Panc1 (cell line): Measurements from ENCODE around the gene CDC42BPA. TPM values are rescaled to one million over a fixed set of nuclear protein-coding genes. Genes with fewer than 3 reads are reported as not detected.

Experiments used
- ATAC-seq: fragments of 200-7000 bp; cut with Tn5 transposase; 2 replicates; pipeline ENCODE4 v1.9.1; 2020; ENCODE audit warnings: mild to moderate bottlenecking, moderate library complexity
- BruUV-seq: library from RNA; stranded (reverse); fragments of 400-500 nt; replicated peaks from 2 replicates; lab custom pipeline; 2021; lab: Mats Ljungman, UMichigan
- CTCF ChIA-PET: fragments of 300-600 bp; sonication (Branson Sonifier 250); formaldehyde crosslinking; loops from one replicate; lab custom pipeline; 2022; ENCODE audit warnings: antibody characterized with exemption; lab: Charles Lee
- POLR2A ChIA-PET: fragments of 300-600 bp; sonication (Branson Sonifier 250); formaldehyde crosslinking; loops from one replicate; lab custom pipeline; 2022; ENCODE audit warnings: antibody characterized with exemption; lab: Charles Lee
- DNase-seq: peaks from one replicate; pipeline ENCODE4 v3.0.0-alpha.2; 2010; ENCODE audit warnings: low read depth, low spot score
- H3K27ac ChIP-seq: 2 replicates; pipeline ENCODE4 v1.5.1; 2011; ENCODE audit warnings: mild to moderate bottlenecking, low read length, inconsistent platforms
- H3K27me3 ChIP-seq: fragments of 200-500 bp; sonication (Bioruptor generic); 2 replicates; pipeline ENCODE4 v1.6.0; 2014; ENCODE audit warnings: low read length, inconsistent platforms; ENCODE audit not compliant: control insufficient read depth, insufficient read depth
- H3K36me3 ChIP-seq: fragments of 200-500 bp; sonication (Bioruptor generic); 2 replicates; pipeline ENCODE4 v1.5.1; 2014; ENCODE audit warnings: inconsistent platforms, mild to moderate bottlenecking, low read length, moderate library complexity; ENCODE audit not compliant: control insufficient read depth, insufficient read depth
- H3K4me1 ChIP-seq: 2 replicates; pipeline ENCODE4 v1.5.1; 2011; ENCODE audit warnings: inconsistent platforms, mild to moderate bottlenecking, low read length, moderate library complexity; ENCODE audit not compliant: control insufficient read depth, insufficient read depth
- H3K4me3 ChIP-seq, 2 experiments: 2 replicates each; pipeline ENCODE4 v1.5.1; 2011 to 2012; ENCODE audit warnings: low read depth in 2 of 2, low read length in 2 of 2, mild to moderate bottlenecking in 2 of 2, inconsistent platforms in 1 of 2, moderate library complexity in 1 of 2
- H3K9me3 ChIP-seq: fragments of 200-500 bp; sonication (Bioruptor generic); 2 replicates; pipeline ENCODE4 v1.5.1; 2014; ENCODE audit warnings: low read depth, mild to moderate bottlenecking, inconsistent platforms, low read length, moderate library complexity; ENCODE audit not compliant: control insufficient read depth, insufficient read depth
- CTCF ChIP-seq: fragments of 450-650 bp; IDR thresholded peaks from 2 replicates; pipeline ENCODE4 v1.5.1; 2017; ENCODE audit warnings: mild to moderate bottlenecking
- POLR2AphosphoS5 ChIP-seq: IDR thresholded peaks from 2 replicates; pipeline ENCODE4 v1.6.1; 2012; ENCODE audit warnings: mild to moderate bottlenecking, low read depth, low read length, moderate library complexity
- SIN3A ChIP-seq: IDR thresholded peaks from 2 replicates; pipeline ENCODE4 v1.6.1; 2012; ENCODE audit warnings: low read depth, mild to moderate bottlenecking, low read length, moderate library complexity, borderline replicate concordance; ENCODE audit not compliant: insufficient read depth
- TCF7L2 ChIP-seq: IDR thresholded peaks from 2 replicates; pipeline ENCODE4 v1.6.1; 2011; ENCODE audit warnings: mild to moderate bottlenecking, low read depth, low read length, inconsistent platforms
- in situ Hi-C: cut with HindIII; loops from 2 replicates; pipeline ENCODE4 v1.10.0; 2016; ENCODE audit warnings: low sequenced_read_pairs, low pct_unique_long_range_greater_than_20kb
- intact Hi-C: fragments of 100-400 bp; cut with micrococcal nuclease; formaldehyde crosslinking; loops from one replicate; pipeline ENCODE4 v1.10.0; 2022; ENCODE audit not compliant: unreplicated experiment
- total RNA-seq: library from RNA; stranded (reverse); gene quantifications from one replicate; pipeline ENCODE4 v1.2.1, GENCODE V29; 2021; ENCODE audit not compliant: unreplicated experiment
- TF ChIP-seq, protein P1 (sequence below), 2 experiments: IDR thresholded peaks; 2 replicates each; pipeline ENCODE4 v1.6.1; 2011 to 2012; ENCODE audit warnings: low read depth in 2 of 2, control low read depth in 1 of 2, low read length in 1 of 2, mild to moderate bottlenecking in 1 of 2, moderate library complexity in 1 of 2; ENCODE audit not compliant: insufficient read depth in 1 of 2

Gene CDC42BPA
- total RNA-seq, 1 experiment from 2014 or later, result 32.8 TPM

DNA sequence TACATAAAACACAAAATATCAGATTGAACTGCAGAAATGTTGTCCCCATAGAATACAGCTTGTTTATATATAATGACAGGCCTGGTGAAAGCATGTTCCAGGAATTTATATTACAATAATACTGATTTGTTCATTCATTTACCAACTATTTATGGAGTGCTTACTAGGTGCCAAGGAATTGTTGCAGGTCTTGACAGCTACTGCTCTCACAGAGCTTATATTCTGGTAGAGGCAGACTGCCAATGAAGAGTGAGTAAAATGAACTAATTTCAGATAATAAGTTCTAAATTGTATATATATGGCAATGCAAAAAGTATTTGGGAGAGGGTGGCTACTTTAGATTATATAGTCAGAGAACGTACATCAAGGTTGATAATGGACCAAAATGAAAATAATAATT lies 226.2 kb downstream of the CDC42BPA start:
- BruUV-seq, result no TSS peak
- H3K9me3 ChIP-seq, result no peaks in the 10 kb centered on the region
- POLR2A ChIA-PET, result no interaction called here
- in situ Hi-C loops (no loop called here), intact Hi-C loops (no loop called here)
- H3K36me3 ChIP-seq, result no peaks in the 10 kb centered on the region; the same call in 1 of the 2 replicates
- H3K27me3 ChIP-seq, result no peaks in the 10 kb centered on the region
- H3K27ac ChIP-seq, result no peak overlapping the region
- ATAC-seq (no peak), DNase-seq (no peak)
- TF ChIP-seq SIN3A (no peak), POLR2AphosphoS5 (no peak), CTCF (no peak), TCF7L2 (no peak)
- TF ChIP-seq, protein P1, sequence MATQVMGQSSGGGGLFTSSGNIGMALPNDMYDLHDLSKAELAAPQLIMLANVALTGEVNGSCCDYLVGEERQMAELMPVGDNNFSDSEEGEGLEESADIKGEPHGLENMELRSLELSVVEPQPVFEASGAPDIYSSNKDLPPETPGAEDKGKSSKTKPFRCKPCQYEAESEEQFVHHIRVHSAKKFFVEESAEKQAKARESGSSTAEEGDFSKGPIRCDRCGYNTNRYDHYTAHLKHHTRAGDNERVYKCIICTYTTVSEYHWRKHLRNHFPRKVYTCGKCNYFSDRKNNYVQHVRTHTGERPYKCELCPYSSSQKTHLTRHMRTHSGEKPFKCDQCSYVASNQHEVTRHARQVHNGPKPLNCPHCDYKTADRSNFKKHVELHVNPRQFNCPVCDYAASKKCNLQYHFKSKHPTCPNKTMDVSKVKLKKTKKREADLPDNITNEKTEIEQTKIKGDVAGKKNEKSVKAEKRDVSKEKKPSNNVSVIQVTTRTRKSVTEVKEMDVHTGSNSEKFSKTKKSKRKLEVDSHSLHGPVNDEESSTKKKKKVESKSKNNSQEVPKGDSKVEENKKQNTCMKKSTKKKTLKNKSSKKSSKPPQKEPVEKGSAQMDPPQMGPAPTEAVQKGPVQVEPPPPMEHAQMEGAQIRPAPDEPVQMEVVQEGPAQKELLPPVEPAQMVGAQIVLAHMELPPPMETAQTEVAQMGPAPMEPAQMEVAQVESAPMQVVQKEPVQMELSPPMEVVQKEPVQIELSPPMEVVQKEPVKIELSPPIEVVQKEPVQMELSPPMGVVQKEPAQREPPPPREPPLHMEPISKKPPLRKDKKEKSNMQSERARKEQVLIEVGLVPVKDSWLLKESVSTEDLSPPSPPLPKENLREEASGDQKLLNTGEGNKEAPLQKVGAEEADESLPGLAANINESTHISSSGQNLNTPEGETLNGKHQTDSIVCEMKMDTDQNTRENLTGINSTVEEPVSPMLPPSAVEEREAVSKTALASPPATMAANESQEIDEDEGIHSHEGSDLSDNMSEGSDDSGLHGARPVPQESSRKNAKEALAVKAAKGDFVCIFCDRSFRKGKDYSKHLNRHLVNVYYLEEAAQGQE (IDR thresholded peaks at IDR 0.05; ENCODE audit: insufficient read depth in 1 of 2, low read depth in 2 of 2, low read length in 1 of 2), result no peak
- CTCF ChIA-PET, result no interaction called here
- no peaks in the 10 kb centered on the region for H3K4me1 ChIP-seq
- no peak overlapping the region for H3K4me3 ChIP-seq

DNA sequence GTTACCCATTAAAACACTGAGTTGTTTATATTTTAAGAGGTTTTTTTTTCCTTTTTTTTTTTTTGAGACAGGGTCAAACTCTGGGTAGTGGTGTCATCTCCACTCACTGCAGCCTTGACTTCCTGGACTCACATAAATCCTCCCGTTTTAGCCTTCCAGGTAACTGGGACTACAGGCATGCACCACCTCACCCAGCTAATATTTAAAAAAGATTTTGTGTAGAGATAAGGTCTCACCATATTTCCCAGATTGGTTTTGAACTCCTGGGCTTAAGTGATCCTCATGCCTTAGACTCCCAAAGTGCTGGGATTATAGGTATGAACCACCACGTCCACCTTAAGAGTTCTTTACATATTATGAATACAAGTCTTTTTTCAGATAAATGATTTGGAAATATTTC lies 231.7 kb downstream of the CDC42BPA start:
- Histone ChIP-seq H3K27ac (no peak overlapping the region), H3K4me1 (no peaks in the 10 kb centered on the region), H3K4me3 (no peak overlapping the region), H3K36me3 (no peaks in the 10 kb centered on the region; the same call in 1 of the 2 replicates), H3K9me3 (peaks cover 6% of the 10 kb centered on the region; the same call in 1 of the 2 replicates), H3K27me3 (no peaks in the 10 kb centered on the region)
- CTCF ChIA-PET, result no interaction called here
- intact Hi-C loops (no loop called here), in situ Hi-C loops (no loop called here)
- POLR2A ChIA-PET, result no interaction called here
- TF ChIP-seq, protein P1 (IDR thresholded peaks at IDR 0.05; ENCODE audit: insufficient read depth in 1 of 2, low read depth in 2 of 2, low read length in 1 of 2), result no peak
- TF ChIP-seq SIN3A (no peak), POLR2AphosphoS5 (no peak), CTCF (no peak), TCF7L2 (no peak)
- ATAC-seq, result no peak
- DNase-seq, result no peak
- no TSS peak for BruUV-seq
